H1 (cell line): ENCODE results near the gene SORCS3. TPM values are rescaled to one million over a fixed set of nuclear protein-coding genes. Genes with fewer than 3 reads are reported as not detected.

Source experiments
- KDM1A ChIP-seq: fragments of 200-600, 300-600 bp; sonication (generic); IDR thresholded peaks from 2 replicates; pipeline ENCODE4 v1.7.1; 2016; ENCODE audit warnings: mild to moderate bottlenecking, low read length, borderline replicate concordance
- SP2 ChIP-seq: IDR thresholded peaks from 2 replicates; pipeline ENCODE4 v1.6.1; 2012; ENCODE audit warnings: mild to moderate bottlenecking, low read length, inconsistent platforms
- polyA plus RNA-seq, 7 experiments: library from polyadenylated mRNA; depleted of rRNA in 3 of 7; stranded (reverse) in 5 of 7; unstranded in 2 of 7; fragments of >200 nt in 5 of 7; fragments of 200-250 nt in 2 of 7; gene quantifications; 1 replicate in 5 of 7; 2 replicates in 1 of 7; 4 replicates in 1 of 7; pipeline versions ENCODE4 v1.2.1 to v1.2.3, GENCODE V29; 2011 to 2013; ENCODE audit warnings: missing spikeins in 2 of 7, mixed read lengths in 2 of 7
- total RNA-seq: library from RNA; stranded (reverse); fragmentation: NEBNext Ultra II Directional; extraction: Animal tissue kit (Norgen Biotek cat#: 25700); gene quantifications from 2 replicates; pipeline ENCODE4 v1.2.1, GENCODE V29; 2021

The SORCS3 gene
- total and polyA plus RNA-seq, 2 of the 8 experiments (the other 6 are each of a cell fraction or from before 2014, with no cell fraction given): 0.26 to 0.88 TPM

DNA sequence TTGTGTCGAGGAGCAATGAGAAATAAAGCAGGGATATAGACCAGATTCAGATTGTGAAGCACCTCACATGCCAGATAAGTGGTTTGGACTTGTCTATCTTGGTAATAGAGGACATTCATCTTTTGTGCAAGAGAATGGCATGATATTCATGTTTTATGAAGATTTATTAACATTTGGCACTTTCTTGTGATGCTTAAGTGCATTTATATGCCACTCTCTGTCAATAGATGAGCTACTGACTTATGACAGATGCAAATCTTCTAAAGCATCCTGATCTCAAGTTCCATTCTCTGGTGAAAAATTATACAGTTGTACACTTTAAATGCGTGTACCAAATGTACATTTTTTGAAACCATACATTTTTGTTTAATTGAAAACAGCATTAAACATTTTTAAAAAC is 415.3 kb downstream of the SORCS3 start (continued):
- TF ChIP-seq KDM1A (no peak), SP2 (no peak)
